Ovary (tissue), 3 donors: Measurements from ENCODE around the gene PRKG1.

Experiments used
- CTCF ChIP-seq, 3 donors: fragments of 450-650 bp in 2 of 3; fragments of 200-600 bp in 1 of 3; IDR thresholded peaks; one replicate each; pipeline versions ENCODE4 v1.5.1 to v1.8.0; 2016 to 2022; ENCODE audit warnings: antibody characterized with exemption in 3 of 3, mild to moderate bottlenecking in 1 of 3
- POLR2A ChIP-seq: fragments of 450-650 bp; IDR thresholded peaks from one replicate; pipeline ENCODE4 v1.6.1; 2017; ENCODE audit warnings: antibody characterized with exemption, mild to moderate bottlenecking, moderate library complexity
- donor health status: DM: no; HTN: no; CAD: no.

DNA sequence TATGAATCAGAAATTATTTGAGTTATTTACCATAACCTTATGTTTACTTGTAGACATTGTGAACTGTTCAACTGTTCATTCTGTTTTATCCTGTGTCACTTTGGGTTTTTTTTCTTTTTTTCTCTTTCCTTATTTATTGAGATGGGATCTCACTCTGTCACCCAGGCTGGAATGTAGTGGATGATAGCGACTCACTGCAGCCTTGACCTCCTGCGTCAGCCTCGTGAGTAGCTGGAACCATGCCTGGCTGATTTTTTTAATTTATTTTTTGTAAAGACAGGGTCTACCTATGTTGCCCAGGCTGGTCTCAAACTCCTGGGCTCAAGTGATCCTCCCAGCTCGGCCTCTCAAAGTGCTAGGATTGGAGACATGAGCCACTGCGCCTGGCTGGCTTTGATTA lies 528.0 kb downstream of the PRKG1 start:
- TF ChIP-seq CTCF (IDR thresholded peaks at IDR 0.05) (no peak), POLR2A (no peak)
